HEK293T (cell line): Measurements from ENCODE around the gene POLR1F.

Experiments
- CTCF ChIA-PET: fragments of 350-600 bp; formaldehyde crosslinking; extraction: SDS; loops from one replicate; lab custom pipeline; 2021; ENCODE audit warnings: antibody characterized with exemption, inconsistent platforms; lab: Yijun Ruan, JAX
- POLR2A ChIA-PET: fragments of 350-600 bp; formaldehyde crosslinking; extraction: SDS; loops from one replicate; lab custom pipeline; 2020; ENCODE audit warnings: antibody characterized with exemption, inconsistent platforms; lab: Yijun Ruan, JAX
- DNase-seq: peaks from one replicate; pipeline ENCODE4 v3.0.0; 2012; ENCODE audit warnings: mixed read lengths; ENCODE audit errors: extremely low spot score
- ARNT ChIP-seq: fragments of 450-650 bp; IDR thresholded peaks from 2 replicates; pipeline ENCODE4 v1.6.1; 2017; ENCODE audit warnings: mild to moderate bottlenecking
- BHLHE40 ChIP-seq: fragments of 450-650 bp; IDR thresholded peaks from 2 replicates; pipeline ENCODE4 v1.6.1; 2016; ENCODE audit warnings: mild to moderate bottlenecking, moderate library complexity, borderline replicate concordance
- CTBP1 ChIP-seq: fragments of 450-650 bp; IDR thresholded peaks from 2 replicates; pipeline ENCODE4 v1.6.1; 2016; ENCODE audit warnings: borderline replicate concordance
- ELF4 ChIP-seq: fragments of 450-650 bp; IDR thresholded peaks from 2 replicates; pipeline ENCODE4 v1.6.1; 2017; ENCODE audit warnings: antibody characterized with exemption
- FOXA1 ChIP-seq: fragments of 450-650 bp; IDR thresholded peaks from 2 replicates; pipeline ENCODE4 v1.6.1; 2016; ENCODE audit warnings: mild to moderate bottlenecking
- FOXK2 ChIP-seq: fragments of 450-650 bp; IDR thresholded peaks from 2 replicates; pipeline ENCODE4 v1.6.1; 2016; ENCODE audit warnings: mild to moderate bottlenecking
- FOXM1 ChIP-seq: fragments of 450-650 bp; IDR thresholded peaks from 2 replicates; pipeline ENCODE4 v1.6.1; 2017; ENCODE audit warnings: mild to moderate bottlenecking, borderline replicate concordance
- HDGF ChIP-seq: fragments of 450-650 bp; IDR thresholded peaks from 2 replicates; pipeline ENCODE4 v1.6.1; 2017; ENCODE audit warnings: antibody characterized with exemption, borderline replicate concordance
- L3MBTL2 ChIP-seq: fragments of 450-650 bp; conservative IDR thresholded peaks from 2 replicates; pipeline ENCODE4 v1.6.1; 2016; ENCODE audit warnings: mild to moderate bottlenecking
- LEF1 ChIP-seq: fragments of 450-650 bp; IDR thresholded peaks from 2 replicates; pipeline ENCODE4 v1.6.1; 2017; ENCODE audit warnings: mild to moderate bottlenecking, borderline replicate concordance
- NFRKB ChIP-seq: fragments of 450-650 bp; IDR thresholded peaks from 2 replicates; pipeline ENCODE4 v1.6.1; 2016; ENCODE audit warnings: mild to moderate bottlenecking, moderate library complexity
- SP1 ChIP-seq: fragments of 450-650 bp; IDR thresholded peaks from 2 replicates; pipeline ENCODE4 v1.6.1; 2017
- SUZ12 ChIP-seq: fragments of 450-650 bp; IDR thresholded peaks from 2 replicates; pipeline ENCODE4 v1.6.1; 2016; ENCODE audit warnings: mild to moderate bottlenecking
- TARDBP ChIP-seq: fragments of 450-650 bp; IDR thresholded peaks from 2 replicates; pipeline ENCODE4 v1.6.1; 2016
- ZNF384 ChIP-seq: fragments of 450-650 bp; IDR thresholded peaks from 2 replicates; pipeline ENCODE4 v1.6.1; 2016
- TF ChIP-seq, protein P1 (sequence below): fragments of 450-650 bp; IDR thresholded peaks from 2 replicates; pipeline ENCODE4 v1.6.1; 2016

Gene POLR1F

DNA sequence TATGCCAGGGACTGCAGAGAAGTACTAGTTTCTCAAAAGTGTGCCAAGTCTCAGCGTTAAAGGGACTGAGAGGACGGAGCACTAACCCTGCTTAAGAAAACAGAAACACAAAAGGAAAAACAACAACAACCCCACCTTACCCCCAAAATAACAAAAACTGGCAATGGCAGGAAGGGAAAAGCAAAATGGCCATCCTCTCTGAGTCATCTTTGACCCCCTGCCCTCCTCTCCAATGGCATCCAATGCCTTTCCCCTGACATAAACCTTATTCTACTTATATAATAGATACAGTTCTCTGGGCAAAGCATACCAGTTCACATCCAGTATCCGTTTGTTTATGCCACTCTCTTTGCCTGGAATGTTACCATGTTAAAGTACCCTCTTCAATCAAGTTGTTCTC, 1.6 kb downstream of the POLR1F start:
- ChIA-PET CTCF (no interaction called here), POLR2A (no interaction called here)
- DNase-seq = peak; percentile 13
- TF ChIP-seq ZNF384 = no peak
- no peak for TF ChIP-seq ARNT
- TF ChIP-seq CTBP1 = no peak
- no peak for TF ChIP-seq LEF1
- TF ChIP-seq FOXA1 = no peak
- TF ChIP-seq NFRKB = no peak
- TF ChIP-seq L3MBTL2 = no peak
- no peak for TF ChIP-seq SUZ12
- no peak for TF ChIP-seq FOXK2
- no peak for TF ChIP-seq HDGF
- TF ChIP-seq, protein P1, sequence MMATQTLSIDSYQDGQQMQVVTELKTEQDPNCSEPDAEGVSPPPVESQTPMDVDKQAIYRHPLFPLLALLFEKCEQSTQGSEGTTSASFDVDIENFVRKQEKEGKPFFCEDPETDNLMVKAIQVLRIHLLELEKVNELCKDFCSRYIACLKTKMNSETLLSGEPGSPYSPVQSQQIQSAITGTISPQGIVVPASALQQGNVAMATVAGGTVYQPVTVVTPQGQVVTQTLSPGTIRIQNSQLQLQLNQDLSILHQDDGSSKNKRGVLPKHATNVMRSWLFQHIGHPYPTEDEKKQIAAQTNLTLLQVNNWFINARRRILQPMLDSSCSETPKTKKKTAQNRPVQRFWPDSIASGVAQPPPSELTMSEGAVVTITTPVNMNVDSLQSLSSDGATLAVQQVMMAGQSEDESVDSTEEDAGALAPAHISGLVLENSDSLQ = no peak
- TF ChIP-seq BHLHE40 = no peak
- no peak for TF ChIP-seq SP1
- no peak for TF ChIP-seq FOXM1
- TF ChIP-seq ELF4 = no peak

- DNase-seq = no peak
- TF ChIP-seq FOXM1 (no peak), L3MBTL2 (no peak), TARDBP (no peak), SP1 (no peak), ARNT (no peak), FOXK2 (no peak), ELF4 (no peak), FOXA1 (no peak), HDGF (no peak), BHLHE40 (no peak), LEF1 (no peak), CTBP1 (no peak), NFRKB (no peak)
- TF ChIP-seq, protein P1 = no peak
- POLR2A ChIA-PET = no interaction called here
- CTCF ChIA-PET = no interaction called here
Observed at GRCh38 chr7:19705663-19706062, 3.2 kb downstream of the POLR1F start.

- ChIA-PET CTCF (interaction anchor here (0.6 to 0.8 kb wide), 2 partner anchors 53 to 57 kb away, joined by 3 read pairs; no protein-coding TSS in a partner anchor), POLR2A (interaction anchor here (1.1 kb wide), 1 partner anchor 8 kb away, joined by 3 read pairs; the partner anchor contains the start of gene POLR1F)
- TF ChIP-seq FOXK2 (no peak), ELF4 (no peak)
- no peak for DNase-seq
Observed at GRCh38 chr7:19701471-19701870, 7.4 kb downstream of the POLR1F start.

DNA sequence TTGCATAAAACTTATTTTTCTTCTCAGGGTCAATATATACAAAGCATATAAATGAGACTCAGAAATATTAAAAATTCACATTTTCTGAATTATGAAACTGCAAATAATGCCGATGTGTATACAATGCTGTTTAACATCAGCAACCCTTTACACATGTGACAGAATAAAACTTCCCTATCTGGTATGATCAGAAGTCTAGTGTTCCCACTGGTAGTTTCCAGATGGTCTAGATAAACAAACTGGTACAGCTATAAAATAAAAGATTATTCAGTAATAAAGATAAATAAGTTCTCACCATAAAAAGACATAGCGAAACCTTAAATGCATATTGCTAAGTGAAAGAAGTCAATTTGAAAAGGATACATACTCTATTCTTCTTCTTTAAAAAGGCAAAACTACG, 7.9 kb downstream of the POLR1F start:
- no peak for DNase-seq
- ChIA-PET POLR2A (interaction anchor here (1.1 kb wide), 1 partner anchor 8 kb away, joined by 3 read pairs; the partner anchor contains the start of gene POLR1F), CTCF (no interaction called here)
- TF ChIP-seq L3MBTL2 (no peak), SUZ12 (no peak), NFRKB (no peak), CTBP1 (no peak), SP1 (no peak), FOXA1 (no peak), BHLHE40 (no peak), LEF1 (no peak), HDGF (no peak), FOXM1 (no peak), TARDBP (no peak), FOXK2 (no peak)
- TF ChIP-seq, protein P1 = no peak

GRCh38 chr7:19698331-19698730, 10.5 kb downstream of the POLR1F start:
- TF ChIP-seq L3MBTL2 (no peak), ELF4 (no peak), ARNT (no peak), ZNF384 (no peak), NFRKB (no peak), SP1 (no peak), HDGF (no peak)
- TF ChIP-seq, protein P1 = no peak
- DNase-seq = no peak
- POLR2A ChIA-PET = interaction anchor here (1.7 kb wide), 1 partner anchor 11 kb away, joined by 4 read pairs; the partner anchor contains the start of gene POLR1F
- CTCF ChIA-PET = interaction anchor here (0.5 kb wide), 1 partner anchor 401 kb away, joined by 4 read pairs; no protein-coding TSS in a partner anchor

DNA sequence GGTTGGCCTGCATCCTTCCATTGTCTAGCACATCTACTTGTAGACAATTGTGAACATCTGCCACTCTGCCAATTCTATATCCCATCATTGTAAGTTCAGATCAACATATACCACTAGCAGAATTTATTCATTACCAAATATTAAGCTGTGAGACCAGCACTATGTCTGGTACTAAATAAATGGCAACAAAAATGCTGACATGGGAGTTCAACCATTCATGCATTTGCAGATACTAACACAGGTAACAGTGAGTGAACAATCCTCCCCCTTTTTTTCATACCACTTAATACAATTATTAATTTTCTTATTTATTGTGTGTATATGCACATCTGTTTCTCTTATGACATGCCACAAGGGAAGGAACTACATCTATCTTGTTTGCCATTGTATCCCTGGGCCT, 11.9 kb downstream of the POLR1F start:
- CTCF ChIA-PET = no interaction called here
- POLR2A ChIA-PET = no interaction called here
- no peak for TF ChIP-seq SP1
- no peak for TF ChIP-seq SUZ12
- TF ChIP-seq FOXA1 = no peak
- no peak for TF ChIP-seq FOXK2
- TF ChIP-seq HDGF = no peak
- TF ChIP-seq, protein P1 = no peak
- TF ChIP-seq BHLHE40 = no peak
- no peak for TF ChIP-seq ELF4
- no peak for TF ChIP-seq CTBP1
- TF ChIP-seq FOXM1 = no peak
- TF ChIP-seq TARDBP = no peak
- DNase-seq = no peak
